ENCODE results near the gene STARD3NL. TPM values are rescaled to one million over a fixed set of nuclear protein-coding genes. Genes with fewer than 3 reads are reported as not detected.

STARD3NL gene
- total and polyA plus RNA-seq, 2 donors from 2014 or later: 41.0 to 47.9 TPM

DNA sequence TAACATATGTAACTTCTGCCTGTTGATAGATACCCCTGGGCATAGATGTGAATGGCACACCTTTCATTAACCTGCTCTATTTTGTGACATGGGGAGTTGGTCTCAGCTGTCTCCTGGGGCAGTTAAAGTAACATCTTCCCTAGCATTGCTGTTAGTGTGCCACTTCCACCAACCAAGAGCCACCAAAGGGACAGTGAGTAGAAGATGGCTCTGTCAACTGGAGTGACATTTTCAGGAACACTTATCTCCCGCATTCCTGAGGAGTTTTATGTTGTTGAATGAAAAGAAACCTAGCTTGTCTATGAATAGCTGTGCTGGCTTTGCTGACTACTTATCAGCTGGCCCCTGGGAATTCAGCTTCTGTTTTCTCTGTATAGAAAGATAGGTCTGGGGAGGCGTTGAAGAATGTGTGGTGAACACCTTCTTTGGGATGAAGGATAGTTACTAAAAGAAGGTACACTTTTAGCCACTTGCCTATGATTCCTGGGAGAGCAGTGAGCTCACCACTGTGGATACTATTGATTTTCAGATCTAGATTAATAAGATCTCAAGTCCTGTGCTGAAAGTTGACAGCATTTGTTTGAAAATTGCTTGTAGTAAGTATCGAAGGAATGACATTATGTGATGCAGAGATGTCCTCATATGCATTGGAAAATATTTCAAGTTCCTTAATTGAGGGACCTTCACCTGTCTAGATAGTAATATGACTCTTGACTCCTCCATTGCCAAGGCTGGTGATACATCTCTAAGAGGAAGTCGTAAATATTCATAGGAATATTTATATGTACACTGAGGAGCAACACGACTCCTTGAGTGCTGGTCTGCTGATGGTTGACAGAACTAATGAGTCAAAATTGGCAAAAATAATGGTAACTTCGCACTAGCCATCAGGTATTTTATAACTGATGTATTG lies 7.6 kb downstream of the STARD3NL start:
- no peaks in the 10 kb centered on the region for H3K4me1 ChIP-seq (ENCODE audit: control insufficient read depth in 2 of 3, insufficient read depth in 2 of 3, low read depth in 1 of 3, low read length in 3 of 3)
- DNase-seq: no peak
- H3K9me3 ChIP-seq (ENCODE audit: control insufficient read depth in 2 of 3, insufficient read depth in 1 of 3, low read length in 3 of 3): no peaks in the 10 kb centered on the region
- TF ChIP-seq, protein P1, sequence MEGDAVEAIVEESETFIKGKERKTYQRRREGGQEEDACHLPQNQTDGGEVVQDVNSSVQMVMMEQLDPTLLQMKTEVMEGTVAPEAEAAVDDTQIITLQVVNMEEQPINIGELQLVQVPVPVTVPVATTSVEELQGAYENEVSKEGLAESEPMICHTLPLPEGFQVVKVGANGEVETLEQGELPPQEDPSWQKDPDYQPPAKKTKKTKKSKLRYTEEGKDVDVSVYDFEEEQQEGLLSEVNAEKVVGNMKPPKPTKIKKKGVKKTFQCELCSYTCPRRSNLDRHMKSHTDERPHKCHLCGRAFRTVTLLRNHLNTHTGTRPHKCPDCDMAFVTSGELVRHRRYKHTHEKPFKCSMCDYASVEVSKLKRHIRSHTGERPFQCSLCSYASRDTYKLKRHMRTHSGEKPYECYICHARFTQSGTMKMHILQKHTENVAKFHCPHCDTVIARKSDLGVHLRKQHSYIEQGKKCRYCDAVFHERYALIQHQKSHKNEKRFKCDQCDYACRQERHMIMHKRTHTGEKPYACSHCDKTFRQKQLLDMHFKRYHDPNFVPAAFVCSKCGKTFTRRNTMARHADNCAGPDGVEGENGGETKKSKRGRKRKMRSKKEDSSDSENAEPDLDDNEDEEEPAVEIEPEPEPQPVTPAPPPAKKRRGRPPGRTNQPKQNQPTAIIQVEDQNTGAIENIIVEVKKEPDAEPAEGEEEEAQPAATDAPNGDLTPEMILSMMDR (IDR thresholded peaks at IDR 0.05; ENCODE audit: borderline replicate concordance, extremely low read depth, insufficient read depth): no peak
- H3K27ac ChIP-seq (ENCODE audit: low read depth in 2 of 2, low read length in 2 of 2): no peak overlapping the region
- intact Hi-C loops (cut with DNase I): no loop called here
- no peaks in the 10 kb centered on the region for H3K36me3 ChIP-seq (ENCODE audit: control insufficient read depth in 2 of 3, insufficient read depth in 3 of 3, low read length in 3 of 3)
- no peak overlapping the region for H3K9ac ChIP-seq (ENCODE audit: low read length in 3 of 3)
- no peak for FAIRE-seq
- H3K4me3 ChIP-seq (ENCODE audit: low read length in 3 of 3): no peak overlapping the region
- H3K27me3 ChIP-seq (ENCODE audit: control insufficient read depth, insufficient read depth, low read length): no peaks in the 10 kb centered on the region

DNA sequence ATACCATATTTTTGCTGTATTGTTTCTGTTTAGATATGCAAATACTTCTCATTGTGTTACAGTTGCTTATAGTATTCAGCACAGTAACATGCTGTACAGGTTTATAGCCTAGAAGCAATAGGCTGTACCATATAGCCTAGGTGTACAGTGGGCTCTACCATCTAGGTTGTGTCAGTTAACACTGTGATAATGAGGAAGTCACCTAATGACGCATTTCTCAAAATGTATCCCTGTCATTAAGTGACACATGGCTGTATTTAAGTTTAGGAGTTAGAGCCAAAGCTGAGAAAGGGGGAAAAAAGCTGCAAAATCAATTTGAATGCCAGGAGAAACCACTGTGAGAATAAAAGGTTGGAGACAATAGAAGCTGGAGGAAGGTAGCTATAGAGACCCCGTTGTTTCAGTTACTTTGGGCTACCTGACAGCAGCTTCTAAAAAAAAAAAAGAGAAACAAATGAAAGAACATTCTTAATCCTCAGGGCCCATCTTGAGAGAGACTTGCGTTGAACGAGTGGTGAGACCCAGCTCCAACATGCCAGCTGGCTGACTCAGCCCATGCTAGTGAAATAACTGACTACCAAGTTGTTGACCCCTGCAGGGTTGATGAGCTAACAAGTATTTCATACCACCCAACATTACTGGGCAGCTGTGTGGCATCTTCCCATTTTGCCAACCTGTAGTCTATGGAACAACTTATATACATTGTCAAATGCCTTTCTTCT lies 8.7 kb downstream of the STARD3NL start:
- H3K9ac ChIP-seq (ENCODE audit: low read length in 3 of 3): no peak overlapping the region
- intact Hi-C loops (cut with DNase I): no loop called here
- H3K27ac ChIP-seq (ENCODE audit: low read depth in 2 of 2, low read length in 2 of 2): no peak overlapping the region
- TF ChIP-seq, protein P1 (IDR thresholded peaks at IDR 0.05; ENCODE audit: borderline replicate concordance, extremely low read depth, insufficient read depth): no peak
- no peak overlapping the region for H3K4me3 ChIP-seq (ENCODE audit: low read length in 3 of 3)
- peaks cover 0 to 4% (median 0%) of the 10 kb centered on the region in 3 donors for H3K9me3 ChIP-seq (ENCODE audit: control insufficient read depth in 2 of 3, insufficient read depth in 1 of 3, low read length in 3 of 3)
- FAIRE-seq (no peak), DNase-seq (no peak)
- no peaks in the 10 kb centered on the region for H3K4me1 ChIP-seq (ENCODE audit: control insufficient read depth in 2 of 3, insufficient read depth in 2 of 3, low read depth in 1 of 3, low read length in 3 of 3)
- H3K27me3 ChIP-seq (ENCODE audit: control insufficient read depth, insufficient read depth, low read length): no peaks in the 10 kb centered on the region
- H3K36me3 ChIP-seq (ENCODE audit: control insufficient read depth in 2 of 3, insufficient read depth in 3 of 3, low read length in 3 of 3): no peaks in the 10 kb centered on the region

DNA sequence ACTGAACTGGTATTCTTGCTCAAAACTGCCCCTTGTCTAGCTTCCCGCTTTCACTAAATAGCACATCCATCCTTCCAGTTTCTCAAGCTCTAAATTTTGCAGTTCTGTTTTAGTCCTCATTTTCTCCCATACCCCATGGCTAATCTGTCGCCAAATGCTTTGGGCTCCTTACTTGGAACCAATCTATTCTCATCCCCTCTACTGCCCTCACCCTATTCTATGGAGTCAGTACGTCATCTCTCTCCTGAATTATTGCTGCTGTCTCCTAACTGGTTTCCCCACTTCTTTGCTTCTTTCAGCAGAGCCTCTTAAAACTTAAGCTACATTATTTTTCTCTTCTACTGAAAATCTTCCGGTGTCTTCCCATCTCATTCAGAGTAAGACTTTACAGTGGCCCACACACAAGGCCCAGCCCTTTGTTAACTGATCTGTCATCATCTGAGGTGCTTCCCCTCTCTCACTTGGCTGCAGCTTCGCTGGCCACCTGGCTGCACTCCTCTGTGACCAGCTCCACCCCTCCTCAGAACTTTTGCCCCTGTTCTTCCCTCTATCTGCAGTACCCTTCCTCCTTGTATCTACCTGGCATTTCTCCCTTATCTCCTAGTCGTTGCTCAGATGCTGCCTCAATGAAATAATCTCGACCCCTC lies 9.9 kb downstream of the STARD3NL start:
- H3K9me3 ChIP-seq (ENCODE audit: control insufficient read depth in 2 of 3, insufficient read depth in 1 of 3, low read length in 3 of 3): peaks cover 0 to 5% (median 0%) of the 10 kb centered on the region in 3 donors
- no peak overlapping the region for H3K4me3 ChIP-seq (ENCODE audit: low read length in 3 of 3)
- no peaks in the 10 kb centered on the region for H3K27me3 ChIP-seq (ENCODE audit: control insufficient read depth, insufficient read depth, low read length)
- intact Hi-C loops (cut with DNase I): no loop called here
- TF ChIP-seq, protein P1 (IDR thresholded peaks at IDR 0.05; ENCODE audit: borderline replicate concordance, extremely low read depth, insufficient read depth): no peak
- H3K9ac ChIP-seq (ENCODE audit: low read length in 3 of 3): no peak overlapping the region
- no peaks in the 10 kb centered on the region for H3K4me1 ChIP-seq (ENCODE audit: control insufficient read depth in 2 of 3, insufficient read depth in 2 of 3, low read depth in 1 of 3, low read length in 3 of 3)
- DNase-seq (no peak), FAIRE-seq (no peak)
- no peak overlapping the region for H3K27ac ChIP-seq (ENCODE audit: low read depth in 2 of 2, low read length in 2 of 2)
- H3K36me3 ChIP-seq (ENCODE audit: control insufficient read depth in 2 of 3, insufficient read depth in 3 of 3, low read length in 3 of 3): no peaks in the 10 kb centered on the region
